ENCODE measurements around the gene CACNA1A. TPM values are rescaled to one million over a fixed set of nuclear protein-coding genes. Genes with fewer than 3 reads are reported as not detected.

Gene CACNA1A
- total and polyA plus RNA-seq, 2 of the 13 experiments (the other 11 are each of a cell fraction or from before 2014, with no cell fraction given), result not detected

DNA sequence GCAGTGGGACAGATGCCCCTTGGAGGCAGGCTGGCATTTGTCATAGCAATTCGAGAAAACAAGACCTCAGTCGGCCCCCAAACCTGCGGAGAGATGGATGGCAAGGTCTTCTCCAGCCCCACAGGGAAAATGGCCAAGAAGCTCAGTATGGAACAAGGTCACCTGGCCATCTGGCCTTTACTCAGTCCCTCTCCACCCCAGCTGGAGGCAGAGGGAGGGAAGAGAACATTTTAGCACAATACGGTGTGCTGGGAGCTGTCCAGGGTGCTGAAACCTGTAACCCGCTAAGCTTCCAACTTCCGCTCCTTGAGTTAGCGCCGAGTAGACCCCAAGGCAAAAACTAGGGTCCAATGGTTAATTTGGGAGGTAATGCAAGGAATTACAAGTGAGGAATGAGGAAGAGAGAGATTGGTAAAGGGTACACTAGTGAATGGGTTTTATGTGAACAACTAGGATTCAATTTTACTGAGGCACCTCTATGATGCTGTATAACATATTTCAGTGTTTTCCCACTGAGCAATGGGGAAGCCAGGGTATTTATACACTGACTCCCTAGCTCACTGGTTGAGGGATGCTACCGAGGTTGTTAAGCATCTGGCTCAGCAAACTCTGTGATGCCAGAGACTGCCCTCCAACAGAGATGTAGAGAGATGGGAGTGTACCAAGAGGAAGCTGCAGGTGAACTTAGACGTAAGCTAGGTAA is 64.3 kb downstream of the CACNA1A start (continued):
- TF ChIP-seq ZMYM4 (CRISPR knock-in tag; IDR thresholded peaks at IDR 0.05), result peak; percentile 43; the same call in 1 of the 2 replicates
- TF ChIP-seq ZNF441 (CRISPR knock-in tag; IDR thresholded peaks at IDR 0.05; ENCODE audit: borderline replicate concordance), result peak; percentile 86
- peak; percentile 93 for TF ChIP-seq SMAD3 (CRISPR knock-in tag; IDR thresholded peaks at IDR 0.05)
- TF ChIP-seq, protein P1, sequence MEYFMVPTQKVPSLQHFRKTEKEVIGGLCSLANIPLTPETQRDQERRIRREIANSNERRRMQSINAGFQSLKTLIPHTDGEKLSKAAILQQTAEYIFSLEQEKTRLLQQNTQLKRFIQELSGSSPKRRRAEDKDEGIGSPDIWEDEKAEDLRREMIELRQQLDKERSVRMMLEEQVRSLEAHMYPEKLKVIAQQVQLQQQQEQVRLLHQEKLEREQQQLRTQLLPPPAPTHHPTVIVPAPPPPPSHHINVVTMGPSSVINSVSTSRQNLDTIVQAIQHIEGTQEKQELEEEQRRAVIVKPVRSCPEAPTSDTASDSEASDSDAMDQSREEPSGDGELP (IDR thresholded peaks at IDR 0.05; ENCODE audit: borderline replicate concordance, low read depth), result no peak
- TF ChIP-seq ZNF235 (CRISPR knock-in tag; IDR thresholded peaks at IDR 0.05; ENCODE audit: borderline replicate concordance), result no peak
- TF ChIP-seq ZBTB1 (CRISPR knock-in tag; IDR thresholded peaks at IDR 0.05; ENCODE audit: borderline replicate concordance), result no peak; the same call in 1 of the 2 replicates
- 0 out of 2 replicates have a peak, but pooled peaks have one; percentile 3 for TF ChIP-seq HOXD1 (CRISPR knock-in tag; IDR thresholded peaks at IDR 0.05)
- TF ChIP-seq ZMAT3 (CRISPR knock-in tag; conservative IDR thresholded peaks at IDR 0.05), result peak; percentile 56; the same call in 1 of the 2 replicates
- TF ChIP-seq ONECUT2 (CRISPR knock-in tag; IDR thresholded peaks at IDR 0.05), result no peak
- TF ChIP-seq, protein P2, sequence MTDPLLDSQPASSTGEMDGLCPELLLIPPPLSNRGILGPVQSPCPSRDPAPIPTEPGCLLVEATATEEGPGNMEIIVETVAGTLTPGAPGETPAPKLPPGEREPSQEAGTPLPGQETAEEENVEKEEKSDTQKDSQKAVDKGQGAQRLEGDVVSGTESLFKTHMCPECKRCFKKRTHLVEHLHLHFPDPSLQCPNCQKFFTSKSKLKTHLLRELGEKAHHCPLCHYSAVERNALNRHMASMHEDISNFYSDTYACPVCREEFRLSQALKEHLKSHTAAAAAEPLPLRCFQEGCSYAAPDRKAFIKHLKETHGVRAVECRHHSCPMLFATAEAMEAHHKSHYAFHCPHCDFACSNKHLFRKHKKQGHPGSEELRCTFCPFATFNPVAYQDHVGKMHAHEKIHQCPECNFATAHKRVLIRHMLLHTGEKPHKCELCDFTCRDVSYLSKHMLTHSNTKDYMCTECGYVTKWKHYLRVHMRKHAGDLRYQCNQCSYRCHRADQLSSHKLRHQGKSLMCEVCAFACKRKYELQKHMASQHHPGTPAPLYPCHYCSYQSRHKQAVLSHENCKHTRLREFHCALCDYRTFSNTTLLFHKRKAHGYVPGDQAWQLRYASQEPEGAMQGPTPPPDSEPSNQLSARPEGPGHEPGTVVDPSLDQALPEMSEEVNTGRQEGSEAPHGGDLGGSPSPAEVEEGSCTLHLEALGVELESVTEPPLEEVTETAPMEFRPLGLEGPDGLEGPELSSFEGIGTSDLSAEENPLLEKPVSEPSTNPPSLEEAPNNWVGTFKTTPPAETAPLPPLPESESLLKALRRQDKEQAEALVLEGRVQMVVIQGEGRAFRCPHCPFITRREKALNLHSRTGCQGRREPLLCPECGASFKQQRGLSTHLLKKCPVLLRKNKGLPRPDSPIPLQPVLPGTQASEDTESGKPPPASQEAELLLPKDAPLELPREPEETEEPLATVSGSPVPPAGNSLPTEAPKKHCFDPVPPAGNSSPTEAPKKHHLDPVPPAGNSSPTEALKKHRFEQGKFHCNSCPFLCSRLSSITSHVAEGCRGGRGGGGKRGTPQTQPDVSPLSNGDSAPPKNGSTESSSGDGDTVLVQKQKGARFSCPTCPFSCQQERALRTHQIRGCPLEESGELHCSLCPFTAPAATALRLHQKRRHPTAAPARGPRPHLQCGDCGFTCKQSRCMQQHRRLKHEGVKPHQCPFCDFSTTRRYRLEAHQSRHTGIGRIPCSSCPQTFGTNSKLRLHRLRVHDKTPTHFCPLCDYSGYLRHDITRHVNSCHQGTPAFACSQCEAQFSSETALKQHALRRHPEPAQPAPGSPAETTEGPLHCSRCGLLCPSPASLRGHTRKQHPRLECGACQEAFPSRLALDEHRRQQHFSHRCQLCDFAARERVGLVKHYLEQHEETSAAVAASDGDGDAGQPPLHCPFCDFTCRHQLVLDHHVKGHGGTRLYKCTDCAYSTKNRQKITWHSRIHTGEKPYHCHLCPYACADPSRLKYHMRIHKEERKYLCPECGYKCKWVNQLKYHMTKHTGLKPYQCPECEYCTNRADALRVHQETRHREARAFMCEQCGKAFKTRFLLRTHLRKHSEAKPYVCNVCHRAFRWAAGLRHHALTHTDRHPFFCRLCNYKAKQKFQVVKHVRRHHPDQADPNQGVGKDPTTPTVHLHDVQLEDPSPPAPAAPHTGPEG (CRISPR knock-in tag; IDR thresholded peaks at IDR 0.05), result 0 out of 2 replicates have a peak, but pooled peaks have one; percentile 46
- TF ChIP-seq KDM4B (CRISPR knock-in tag; IDR thresholded peaks at IDR 0.05), result 0 out of 2 replicates have a peak, but pooled peaks have one; percentile 56
- 0 out of 2 replicates have a peak, but pooled peaks have one; percentile 73 for TF ChIP-seq ZSCAN12 (CRISPR knock-in tag; IDR thresholded peaks at IDR 0.05)
- TF ChIP-seq NFE2L1 (CRISPR knock-in tag; IDR thresholded peaks at IDR 0.05; ENCODE audit: borderline replicate concordance), result no peak
- no peak for TF ChIP-seq ZBTB8A (CRISPR knock-in tag; IDR thresholded peaks at IDR 0.05; ENCODE audit: borderline replicate concordance, low read depth)
- peak; percentile 98 for TF ChIP-seq MIER2 (CRISPR knock-in tag; IDR thresholded peaks at IDR 0.05)
- peak; percentile 68; the same call in 1 of the 2 replicates for TF ChIP-seq ZNF331 (CRISPR knock-in tag; IDR thresholded peaks at IDR 0.05)
- peak; percentile 72; the same call in 1 of the 2 replicates for TF ChIP-seq NFKBIZ (CRISPR knock-in tag; IDR thresholded peaks at IDR 0.05)
- no peak for TF ChIP-seq FOXK2 (IDR thresholded peaks at IDR 0.05)
- TF ChIP-seq MEF2D (CRISPR knock-in tag; IDR thresholded peaks at IDR 0.05), result 0 out of 2 replicates have a peak, but pooled peaks have one; percentile 27
- TF ChIP-seq, protein P3, sequence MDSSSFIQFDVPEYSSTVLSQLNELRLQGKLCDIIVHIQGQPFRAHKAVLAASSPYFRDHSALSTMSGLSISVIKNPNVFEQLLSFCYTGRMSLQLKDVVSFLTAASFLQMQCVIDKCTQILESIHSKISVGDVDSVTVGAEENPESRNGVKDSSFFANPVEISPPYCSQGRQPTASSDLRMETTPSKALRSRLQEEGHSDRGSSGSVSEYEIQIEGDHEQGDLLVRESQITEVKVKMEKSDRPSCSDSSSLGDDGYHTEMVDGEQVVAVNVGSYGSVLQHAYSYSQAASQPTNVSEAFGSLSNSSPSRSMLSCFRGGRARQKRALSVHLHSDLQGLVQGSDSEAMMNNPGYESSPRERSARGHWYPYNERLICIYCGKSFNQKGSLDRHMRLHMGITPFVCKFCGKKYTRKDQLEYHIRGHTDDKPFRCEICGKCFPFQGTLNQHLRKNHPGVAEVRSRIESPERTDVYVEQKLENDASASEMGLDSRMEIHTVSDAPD (CRISPR knock-in tag; IDR thresholded peaks at IDR 0.05), result no peak
- peak; percentile 69; the same call in 1 of the 2 replicates for TF ChIP-seq ZNF709 (CRISPR knock-in tag; IDR thresholded peaks at IDR 0.05)
- peak; percentile 37; the same call in 1 of the 2 replicates for TF ChIP-seq GATAD1 (CRISPR knock-in tag; IDR thresholded peaks at IDR 0.05)
- no peak for TF ChIP-seq HCFC1 (IDR thresholded peaks at IDR 0.05; ENCODE audit: low read depth, low read length)
- no peak for TF ChIP-seq YY1 (IDR thresholded peaks at IDR 0.05; ENCODE audit: insufficient read depth, insufficient replicate concordance, low read depth, low read length)

All from HepG2 (cell line).